Thyroid gland (tissue), 4 donors: Measurements from ENCODE around the gene MEFV. TPM values are rescaled to one million over a fixed set of nuclear protein-coding genes. Genes with fewer than 3 reads are reported as not detected.

Source experiments
- DNase-seq, 2 donors: peaks; one replicate each; pipeline ENCODE4 v3.0.0-alpha.2; 2019
- H3K27ac ChIP-seq, 3 donors: fragments of 200-600 bp; sonication (generic); 1 replicate in 2 of 3; 2 replicates in 1 of 3; pipeline ENCODE4 v1.5.1; 2016 to 2019; ENCODE audit warnings: mild to moderate bottlenecking in 1 of 3, moderate library complexity in 1 of 3
- H3K27me3 ChIP-seq: fragments of 200-600 bp; sonication (generic); one replicate; pipeline ENCODE4 v1.5.1; 2019
- H3K36me3 ChIP-seq, 2 donors: fragments of 200-600 bp; sonication (generic); one replicate each; pipeline ENCODE4 v1.5.1; 2016 to 2019
- H3K4me1 ChIP-seq, 2 donors: fragments of 200-600 bp; sonication (generic); one replicate each; pipeline ENCODE4 v1.5.1; 2017 to 2019
- H3K4me3 ChIP-seq, 3 donors: fragments of 200-600 bp; sonication (generic); replicated peaks in 1 of 3; 1 replicate in 2 of 3; 2 replicates in 1 of 3; pipeline ENCODE4 v1.5.1; 2016; ENCODE audit warnings: mild to moderate bottlenecking in 1 of 3
- H3K9me3 ChIP-seq: fragments of 200-600 bp; sonication (generic); one replicate; pipeline ENCODE4 v1.5.1; 2017
- CTCF ChIP-seq, 6 experiments: fragments of 200-600 bp in 3 of 6; fragments of 450-650 bp in 3 of 6; sonication (generic) in 3 of 6; IDR thresholded peaks; one replicate each; pipeline ENCODE4 v1.5.1; 2016 to 2019; ENCODE audit warnings: antibody characterized with exemption in 6 of 6, mild to moderate bottlenecking in 2 of 6, inconsistent platforms in 1 of 6, moderate library complexity in 1 of 6
- POLR2A ChIP-seq, 2 donors: fragments of 450-650 bp; IDR thresholded peaks; one replicate each; pipeline ENCODE4 v1.6.1; 2017; ENCODE audit warnings: antibody characterized with exemption in 2 of 2, mild to moderate bottlenecking in 2 of 2, moderate library complexity in 1 of 2
- WGBS, 2 donors: methylation state at CpG; one replicate each; pipeline ENCODE4 v1.1.5; 2017; 5-methylcytosine and 5-hydroxymethylcytosine counted together
- intact Hi-C: fragments of 100-400 bp; cut with DNase I; formaldehyde crosslinking; loops from one replicate; pipeline ENCODE4 v1.15.1; 2023
- total RNA-seq, 4 donors: library from RNA; depleted of rRNA; stranded (reverse); fragments of >200 nt; gene quantifications; one replicate each; pipeline ENCODE4 v1.2.3, GENCODE V29; 2016

Gene MEFV
- total RNA-seq, 4 donors from 2014 or later = 0.22 to 2.2 (median 0.54) TPM

- intact Hi-C loops = no loop called here
- H3K4me3 ChIP-seq = no peak overlapping the region
- H3K4me1 ChIP-seq = no peaks in the 10 kb centered on the region
- H3K27me3 ChIP-seq = no peaks in the 10 kb centered on the region
- no peak for DNase-seq
- 61 to 69% methylated on average over 5 of the region's 5 CpGs for WGBS, 2 donors
- H3K27ac ChIP-seq = no peak overlapping the region
- TF ChIP-seq CTCF (IDR thresholded peaks at IDR 0.05) (no peak), POLR2A (IDR thresholded peaks at IDR 0.05) (no peak)
- no peaks in the 10 kb centered on the region for H3K36me3 ChIP-seq
- H3K9me3 ChIP-seq = no peaks in the 10 kb centered on the region
Observed at GRCh38 chr16:3241761-3242160, 14.7 kb downstream of the MEFV start.

DNA sequence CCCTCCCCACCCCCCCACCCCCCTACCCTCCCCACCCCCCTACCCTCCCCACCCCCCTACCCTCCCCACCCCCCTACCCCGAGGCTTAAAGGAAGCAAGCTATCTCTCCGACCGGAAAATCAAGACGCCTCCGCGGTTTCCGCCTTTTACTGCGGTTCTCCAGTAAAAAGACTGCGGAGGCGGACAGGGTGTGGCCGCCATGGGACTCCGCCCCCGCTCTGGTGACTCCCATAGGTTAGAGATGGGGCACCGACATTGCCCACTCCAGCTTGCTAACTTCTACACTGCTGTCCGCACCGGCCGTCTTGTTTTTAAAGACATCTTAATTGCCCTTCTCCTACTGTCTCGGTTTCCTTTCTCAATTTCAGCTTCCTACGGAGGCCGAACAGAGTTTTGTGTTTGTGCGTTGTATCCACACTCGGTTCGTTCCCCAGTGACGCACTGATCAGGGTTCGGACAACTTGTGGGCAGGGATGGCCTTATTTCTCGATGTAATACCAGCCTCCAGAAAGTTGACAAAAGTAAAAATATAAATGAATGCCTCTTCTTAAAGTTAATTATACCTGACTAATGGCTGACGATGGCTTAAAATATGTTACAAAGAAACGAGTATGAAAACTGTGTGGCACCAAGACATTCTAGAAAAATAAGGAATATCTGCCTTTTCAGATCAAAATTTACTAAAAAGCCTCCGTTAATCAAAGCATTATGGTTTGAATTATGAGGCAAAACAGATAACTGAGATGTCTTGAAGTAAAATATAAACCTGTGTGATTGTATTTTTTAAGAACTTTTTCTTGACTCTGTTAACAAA is 20.4 kb downstream of the MEFV start:
- H3K4me1 ChIP-seq = peaks cover 8 to 11% of the 10 kb centered on the region in 2 donors
- peak; percentile 10 to 23 for DNase-seq
- TF ChIP-seq CTCF (IDR thresholded peaks at IDR 0.05) (no peak), POLR2A (IDR thresholded peaks at IDR 0.05) (no peak)
- no peak overlapping the region for H3K27ac ChIP-seq
- 88 to 90% methylated on average over 28 of the region's 29 CpGs for WGBS, 2 donors
- no peak overlapping the region for H3K4me3 ChIP-seq
- H3K9me3 ChIP-seq = no peaks in the 10 kb centered on the region
- H3K36me3 ChIP-seq = peaks cover 15 to 16% of the 10 kb centered on the region in 2 donors
- intact Hi-C loops = loop anchor here (10.0 kb wide), 1 partner anchor 49 kb away; the partner anchor contains the start of gene ZNF263
- H3K27me3 ChIP-seq = no peaks in the 10 kb centered on the region

DNA sequence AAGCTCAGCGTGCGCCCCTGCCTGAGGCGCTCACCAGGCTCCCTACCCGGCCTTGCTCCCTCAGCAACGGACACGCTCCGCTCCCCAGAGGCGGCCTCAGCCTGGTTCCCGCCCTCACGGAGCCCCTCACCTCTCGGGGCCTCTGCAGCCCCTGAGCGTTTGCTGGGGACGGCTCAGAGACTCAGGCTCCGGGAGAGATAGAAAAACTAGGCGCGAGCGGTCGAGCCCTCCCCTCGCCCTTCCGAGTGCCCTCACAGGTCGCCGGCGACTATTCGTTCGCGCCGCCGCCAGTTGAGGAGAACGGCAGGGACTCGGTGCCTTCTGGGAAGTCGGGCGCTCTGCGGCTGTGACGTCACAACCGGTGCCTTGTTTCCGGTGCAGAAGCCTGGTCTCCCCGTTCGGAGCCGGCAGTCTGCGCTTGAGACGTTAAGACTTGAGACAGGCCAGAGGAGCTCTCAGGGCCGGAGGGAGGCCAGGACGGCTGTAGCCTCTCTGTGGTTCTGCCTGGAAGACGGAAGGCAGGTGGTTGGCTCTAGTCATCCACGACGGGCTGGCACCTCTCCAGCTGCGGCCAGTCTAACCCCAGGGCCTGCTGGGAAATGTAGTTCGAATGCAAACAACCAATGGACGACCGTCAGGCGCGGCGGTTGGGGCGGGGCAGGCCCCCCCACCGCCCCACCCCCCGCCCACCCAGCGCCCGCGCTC is 21.4 kb downstream of the MEFV start, which contains the start of gene ZNF200:
ZNF200 (minus strand) TSS at position 302 of the 705 bp plus-strand sequence. CDS start 1,403 bp downstream, outside the sequence.
- WGBS, 2 donors = 1% methylated on average over 27 to 29 of the region's 59 CpGs
- H3K27me3 ChIP-seq = no peaks in the 10 kb centered on the region
- TF ChIP-seq CTCF (IDR thresholded peaks at IDR 0.05) (peak in 1 of 6 experiments; percentile 24), POLR2A (IDR thresholded peaks at IDR 0.05) (peak in 1 of 2 donors; percentile 49)
- peak within 1 kb of the TSS; percentile 86 to 93 (median 92) for H3K27ac ChIP-seq
- H3K4me3 ChIP-seq = peak within 1 kb of the TSS; percentile 34 to 93 (median 63)
- H3K36me3 ChIP-seq = peaks cover 25 to 27% of the 10 kb centered on the region in 2 donors
- intact Hi-C loops = loop anchor here (10.0 kb wide), 1 partner anchor 50 kb away; the partner anchor contains the start of gene ZNF263
- DNase-seq = peak; percentile 96 to 97
- H3K9me3 ChIP-seq = no peaks in the 10 kb centered on the region
- H3K4me1 ChIP-seq = peaks cover 8 to 11% of the 10 kb centered on the region in 2 donors

GRCh38 chr16:3234543-3234856 is 21.9 kb downstream of the MEFV start:
- Histone ChIP-seq H3K4me3 (peak overlapping the region; percentile 34 to 93 (median 63)), H3K27me3 (no peaks in the 10 kb centered on the region), H3K4me1 (peaks cover 8 to 11% of the 10 kb centered on the region in 2 donors), H3K36me3 (peaks cover 25 to 31% of the 10 kb centered on the region in 2 donors), H3K27ac (peak overlapping the region; percentile 86 to 93 (median 92)), H3K9me3 (no peaks in the 10 kb centered on the region)
- intact Hi-C loops = loop anchor here (10.0 kb wide), 1 partner anchor 50 kb away; the partner anchor contains the start of gene ZNF263
- no peak for DNase-seq
- WGBS, 2 donors = 2 to 6% methylated on average over 12 to 16 of the region's 18 CpGs
- TF ChIP-seq POLR2A (IDR thresholded peaks at IDR 0.05) (no peak), CTCF (IDR thresholded peaks at IDR 0.05) (no peak)
